Mesodermal cell (in vitro differentiated cells): ENCODE results near the gene TPTE.
"Not testable (repeated sequence)": the region's sequence is repeated elsewhere in the genome, so short reads cannot be mapped to it uniquely, and the experiment has no call there.

Experiments used
- H3K27ac ChIP-seq: 2 replicates; pipeline ENCODE4 v1.7.0; 2013; ENCODE audit warnings: mild to moderate bottlenecking, low read depth, low read length, moderate library complexity; ENCODE audit not compliant: severe bottlenecking
- H3K36me3 ChIP-seq: 2 replicates; pipeline ENCODE4 v1.7.1; 2013; ENCODE audit warnings: mild to moderate bottlenecking, low read length, moderate library complexity; ENCODE audit not compliant: control insufficient read depth, insufficient read depth
- H3K4me1 ChIP-seq: one replicate; pipeline ENCODE4 v1.7.1; 2013; ENCODE audit warnings: mild to moderate bottlenecking, low read length; ENCODE audit not compliant: insufficient read depth, control insufficient read depth, poor library complexity, severe bottlenecking
- H3K4me3 ChIP-seq: 2 replicates; pipeline ENCODE4 v1.7.0; 2013; ENCODE audit warnings: low read length, control low read depth, mild to moderate bottlenecking; ENCODE audit not compliant: insufficient read depth, poor library complexity, severe bottlenecking; ENCODE audit errors: extremely low read depth
- H3K9me3 ChIP-seq: 2 replicates; pipeline ENCODE4 v1.7.1; 2013; ENCODE audit warnings: mild to moderate bottlenecking, low read length, moderate library complexity; ENCODE audit not compliant: control insufficient read depth
- WGBS, 2 experiments: methylation state at CpG; one replicate each; pipeline ENCODE4 v1.1.5; 2013; ENCODE audit warnings: missing lambda C conversion rate in 2 of 2; ENCODE audit not compliant: insufficient coverage in 2 of 2; 5-methylcytosine and 5-hydroxymethylcytosine counted together

The TPTE gene

DNA sequence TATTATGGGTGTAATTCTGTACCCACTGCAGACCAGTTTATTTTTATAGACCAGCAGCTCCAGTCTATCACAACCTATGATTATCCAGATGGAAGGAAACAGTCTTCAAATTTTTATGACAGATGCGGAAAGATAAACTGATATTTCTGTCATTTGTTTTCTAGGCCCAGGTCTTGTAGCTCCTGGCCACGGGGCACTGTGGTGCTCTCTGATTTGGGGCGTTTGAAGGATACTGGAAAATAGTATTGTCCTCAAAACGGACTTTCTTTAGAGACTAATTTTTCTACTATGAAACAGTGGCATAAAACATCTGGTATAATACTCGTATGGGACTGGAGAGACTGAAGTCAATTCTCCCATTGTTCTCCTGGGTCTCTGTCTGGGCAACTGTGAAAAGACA lies 124.3 kb downstream of the TPTE start:
- not testable (repeated sequence) for H3K4me1 ChIP-seq, H3K36me3 ChIP-seq, H3K4me3 ChIP-seq, H3K27ac ChIP-seq
- peaks cover 56% of the 10 kb centered on the region for H3K9me3 ChIP-seq
- WGBS, 2 experiments, result 50% methylated on average over 1 of the region's 5 CpGs; no CpG with 5 or more reads in 1 of the 2 experiments

DNA sequence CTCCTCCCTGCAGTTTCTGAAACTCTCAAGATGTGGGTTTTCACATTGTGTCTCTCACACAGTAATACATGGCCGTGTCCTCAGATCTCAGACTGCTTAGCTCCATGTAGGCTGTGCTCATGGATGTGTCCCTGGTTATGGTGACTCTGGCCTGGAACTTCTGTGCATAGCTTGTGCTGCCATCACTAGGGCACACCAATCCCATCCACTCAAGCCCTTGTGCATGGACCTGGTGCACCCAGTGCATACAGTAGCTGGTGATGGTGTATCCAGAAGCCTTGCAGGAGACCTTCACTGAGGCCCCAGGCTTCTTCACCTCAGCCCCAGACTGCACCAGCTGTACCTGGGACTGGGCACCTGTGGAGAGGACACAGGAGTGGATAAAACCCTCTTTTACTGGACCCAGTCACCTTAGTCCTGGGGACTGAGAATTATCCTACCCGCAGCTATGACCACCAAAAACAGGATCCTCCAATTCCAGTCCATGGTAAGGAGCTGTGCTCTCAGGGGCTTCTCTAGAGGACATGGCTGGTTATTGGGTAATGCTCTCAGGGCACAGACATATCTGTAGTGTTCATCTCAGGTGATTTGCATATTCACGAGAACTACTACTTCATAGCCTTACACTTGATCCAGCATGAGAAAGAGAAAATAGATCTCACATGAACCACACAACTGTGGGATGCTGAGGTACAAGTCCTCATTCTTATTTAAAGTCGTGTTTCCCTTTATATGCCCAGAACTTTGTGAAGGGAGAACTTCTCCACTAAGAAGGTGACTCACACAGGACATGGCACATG lies 128.2 kb downstream of the TPTE start:
- not testable (repeated sequence) for H3K27ac ChIP-seq, H3K4me3 ChIP-seq, H3K4me1 ChIP-seq, H3K36me3 ChIP-seq
- H3K9me3 ChIP-seq, result peaks cover 36% of the 10 kb centered on the region
- WGBS, 2 experiments, result 25 to 51% methylated on average over 2 to 4 of the region's 4 CpGs

DNA sequence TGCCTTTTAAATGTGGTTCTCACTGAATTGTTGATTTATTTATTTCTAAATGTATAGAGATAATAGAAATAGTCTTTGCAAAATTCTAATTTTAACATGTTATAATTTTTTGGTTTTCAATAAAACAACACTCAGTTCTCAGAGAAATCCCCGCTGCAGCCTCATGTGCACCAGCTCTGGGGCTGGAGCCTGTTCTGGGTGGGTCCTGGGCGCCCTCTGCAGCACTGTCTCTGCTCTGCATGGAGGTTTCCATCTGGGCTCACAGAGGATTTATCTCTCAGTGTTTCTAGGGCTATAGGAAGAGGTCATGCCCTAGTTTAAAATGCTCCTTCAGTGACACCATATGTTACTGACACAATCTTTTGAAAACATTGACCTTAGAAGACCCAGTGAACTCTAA lies 128.9 kb downstream of the TPTE start:
- not testable (repeated sequence) for H3K27ac ChIP-seq, H3K4me1 ChIP-seq, H3K36me3 ChIP-seq, H3K4me3 ChIP-seq
- WGBS, 2 experiments, result no CpG with 5 or more reads among the region's 2 CpGs
- peaks cover 30% of the 10 kb centered on the region for H3K9me3 ChIP-seq
